Activated CD8-positive, alpha-beta memory T cell treated with anti-CD3 and anti-CD28 coated beads, Interleukin-2, amount 50 U/mL, for 24 hours (primary cell): ENCODE measurements around the gene CPM.
"Not testable (repeated sequence)": the region's sequence is repeated elsewhere in the genome, so short reads cannot be mapped to it uniquely, and the experiment has no call there.

Source experiments
- DNase-seq: peaks from one replicate; pipeline ENCODE4 v3.0.0-alpha.2; 2020; ENCODE audit errors: extremely low read depth

Gene CPM

DNA sequence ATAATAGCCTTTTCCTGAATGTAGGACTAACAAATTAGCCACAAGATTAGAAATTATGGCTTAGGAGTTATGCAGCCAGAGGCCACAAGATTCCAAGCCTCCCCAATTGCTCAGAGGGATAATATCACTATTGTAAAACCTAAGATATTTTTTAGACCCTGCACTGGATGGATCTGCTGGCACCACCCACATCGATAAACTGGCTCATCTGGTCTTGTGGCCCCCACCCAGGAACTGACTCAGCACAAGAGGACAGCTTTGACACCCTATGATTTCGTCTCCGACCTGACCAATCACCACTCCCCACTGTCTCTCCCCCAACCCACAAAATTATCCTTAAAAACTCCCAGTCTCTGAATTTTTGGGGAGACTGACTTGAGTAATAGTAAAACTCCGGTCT is 54.7 kb downstream of the CPM start:
- no peak for DNase-seq

DNA sequence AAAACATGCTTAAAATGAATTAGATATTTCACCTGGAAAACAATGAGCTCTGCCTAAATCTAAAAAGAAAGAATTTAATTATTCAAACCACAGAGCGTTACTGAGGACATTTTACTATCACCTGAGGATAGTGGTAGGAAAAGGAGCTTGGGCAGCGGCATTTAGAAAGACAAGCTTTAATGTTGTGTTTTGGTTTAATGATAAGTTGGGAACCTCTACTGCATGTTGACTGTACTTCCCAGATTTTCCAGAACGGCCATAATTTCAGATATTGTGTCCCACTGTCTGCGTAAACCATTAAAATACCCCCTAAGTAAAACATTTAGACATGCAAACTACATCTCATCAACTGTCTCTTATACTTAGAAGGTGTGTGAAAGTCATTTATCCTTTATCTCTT is 55.4 kb downstream of the CPM start:
- DNase-seq = no peak

DNA sequence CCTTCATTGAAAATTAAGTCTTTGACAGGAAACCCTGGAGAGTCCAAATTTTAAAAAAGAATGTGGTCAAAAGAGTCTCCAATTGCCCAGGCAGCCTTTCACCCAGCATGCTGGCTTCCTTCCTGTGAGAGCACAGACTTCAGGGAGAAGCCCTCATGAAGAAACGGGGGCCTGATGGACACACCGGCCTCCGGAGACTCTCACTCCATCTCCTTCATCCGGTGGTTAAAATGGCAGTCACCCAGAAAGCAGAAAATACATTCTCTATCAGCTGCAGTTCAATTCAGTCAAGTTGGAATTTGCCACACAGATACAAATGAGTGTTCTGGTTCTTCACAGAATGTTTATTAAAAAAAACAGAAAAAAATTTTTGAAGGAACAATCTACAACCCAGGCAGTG is 56.5 kb downstream of the CPM start:
- DNase-seq = no peak

DNA sequence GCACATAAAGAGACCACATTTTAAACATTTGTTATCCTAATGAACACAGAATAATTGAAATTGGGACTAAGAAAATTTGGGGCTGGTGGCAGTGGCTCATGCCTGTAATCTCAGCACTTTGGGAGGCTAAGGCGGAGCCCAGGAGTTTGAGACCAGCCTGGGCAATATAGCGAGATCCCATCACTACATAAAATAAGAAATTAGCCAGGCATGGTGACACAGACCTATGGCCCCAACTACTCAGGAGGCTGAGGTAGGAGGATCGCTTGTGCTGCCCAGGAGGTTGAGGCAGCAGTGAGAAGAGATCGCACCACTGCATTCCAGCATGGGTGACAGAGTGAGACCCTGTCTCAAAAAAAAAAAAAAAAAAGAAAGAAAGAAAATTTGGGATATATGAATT is 59.7 kb downstream of the CPM start:
- DNase-seq = no peak

DNA sequence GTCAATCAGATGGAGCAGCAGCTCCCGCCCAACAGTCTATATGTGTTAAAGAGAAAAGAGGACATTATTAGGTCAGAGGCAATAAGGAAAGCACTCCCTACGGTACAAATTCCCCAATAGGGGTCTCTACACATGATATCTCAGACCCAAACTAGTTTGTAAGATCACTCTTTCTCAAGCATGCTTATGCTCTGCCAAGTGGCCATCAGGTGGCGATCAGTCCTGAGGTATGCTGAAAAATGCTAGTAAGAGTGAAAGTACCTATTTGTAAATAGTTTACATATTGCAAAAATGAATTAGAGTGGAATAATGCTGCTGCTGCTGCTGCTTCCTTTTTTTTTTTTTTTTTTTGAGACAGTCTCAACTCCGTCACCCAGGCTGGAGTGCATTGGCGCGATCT is 61.0 kb downstream of the CPM start:
- no peak for DNase-seq

DNA sequence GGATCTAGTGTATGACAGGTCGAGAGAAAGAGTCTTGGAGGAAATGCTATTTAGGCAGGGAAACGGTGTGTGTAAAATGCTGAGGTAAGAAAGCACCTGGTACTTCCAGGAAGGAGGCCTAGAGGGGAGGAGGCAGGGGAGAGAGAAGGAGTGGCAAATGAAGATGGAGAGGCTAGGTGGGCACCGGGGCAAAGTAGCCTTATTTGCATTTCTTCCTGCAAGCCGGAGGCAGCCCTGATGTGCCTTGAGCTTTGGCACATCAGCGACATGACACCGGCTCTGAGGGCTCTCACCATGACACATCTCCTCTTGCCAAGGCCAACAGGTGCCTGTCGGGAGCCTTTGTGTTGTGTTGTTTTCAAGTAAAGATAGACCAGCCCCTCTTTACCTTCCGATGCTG is 61.6 kb downstream of the CPM start:
- DNase-seq = no peak

DNA sequence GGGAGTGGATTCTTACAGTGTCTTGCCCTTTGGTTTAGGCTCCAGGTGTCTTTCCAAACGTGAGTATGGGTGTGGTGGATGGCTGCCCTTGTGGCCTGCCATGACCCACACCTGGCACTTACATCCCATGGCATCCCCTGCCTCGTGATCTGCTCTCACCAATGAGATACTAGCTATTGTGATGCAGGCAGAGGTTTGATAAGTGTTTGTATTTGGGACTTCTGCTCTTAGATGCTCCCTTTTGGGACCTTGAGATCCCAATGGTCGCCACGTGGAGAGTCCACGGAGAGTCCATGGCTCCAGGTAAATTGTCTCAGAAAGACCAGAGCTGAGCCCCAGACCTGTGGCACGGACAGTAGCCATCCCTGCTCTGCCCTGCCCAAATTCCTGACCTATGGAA is 62.5 kb downstream of the CPM start:
- no peak for DNase-seq

DNA sequence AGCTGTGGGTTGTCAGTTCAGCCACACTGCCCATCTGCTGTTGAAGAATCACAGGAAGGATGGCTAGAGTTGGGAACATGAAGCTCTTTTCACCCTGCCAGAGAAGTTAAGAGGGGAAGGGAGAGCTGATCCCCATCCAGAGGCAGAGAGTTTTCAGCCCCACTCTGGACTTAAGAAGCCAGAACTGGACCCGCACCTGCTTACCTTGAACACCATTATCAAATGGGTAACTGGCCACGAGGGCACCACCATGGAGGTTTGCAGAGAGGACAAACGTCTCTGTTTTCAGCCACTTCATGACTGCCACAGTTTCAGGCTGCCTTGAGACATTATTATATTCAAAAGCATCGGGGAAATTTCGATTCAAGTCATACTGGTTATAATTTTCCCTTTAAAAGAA is 63.0 kb downstream of the CPM start:
- DNase-seq = no peak

DNA sequence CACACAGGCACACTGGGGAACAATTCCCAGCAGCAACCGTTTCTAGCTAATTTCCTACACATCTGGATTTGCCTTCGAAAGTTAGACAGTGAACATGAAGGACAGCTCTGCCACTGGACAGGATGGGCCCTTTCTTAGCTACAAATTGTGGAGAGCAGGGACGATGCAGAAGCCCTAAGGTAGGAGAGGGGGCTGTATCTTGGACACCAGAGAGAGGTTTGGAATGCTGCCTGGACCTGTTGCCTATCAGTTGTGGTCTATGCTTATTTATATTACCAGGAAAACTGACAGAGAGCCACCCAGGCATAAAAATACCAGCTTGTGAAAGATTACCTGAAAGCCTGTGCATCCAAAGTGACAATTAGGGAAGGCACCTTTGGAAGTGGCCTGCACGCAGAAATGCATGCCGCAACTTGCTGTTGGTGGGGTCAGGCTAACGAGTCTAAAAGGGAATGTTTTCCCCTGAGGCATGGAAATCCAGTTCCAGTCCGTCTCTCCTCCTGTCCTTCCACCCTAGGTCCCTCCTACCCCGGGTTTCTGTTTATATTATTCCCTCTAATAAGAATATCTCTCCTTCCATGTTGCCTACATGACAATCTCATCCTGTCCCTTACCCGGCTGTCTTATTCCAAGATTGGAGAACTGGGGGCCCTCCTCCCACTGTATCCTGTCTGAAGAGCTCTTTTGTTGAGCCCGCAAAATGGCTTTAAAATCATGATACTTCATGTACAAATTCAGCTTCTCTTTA is 64.8 kb downstream of the CPM start:
- DNase-seq = no peak

DNA sequence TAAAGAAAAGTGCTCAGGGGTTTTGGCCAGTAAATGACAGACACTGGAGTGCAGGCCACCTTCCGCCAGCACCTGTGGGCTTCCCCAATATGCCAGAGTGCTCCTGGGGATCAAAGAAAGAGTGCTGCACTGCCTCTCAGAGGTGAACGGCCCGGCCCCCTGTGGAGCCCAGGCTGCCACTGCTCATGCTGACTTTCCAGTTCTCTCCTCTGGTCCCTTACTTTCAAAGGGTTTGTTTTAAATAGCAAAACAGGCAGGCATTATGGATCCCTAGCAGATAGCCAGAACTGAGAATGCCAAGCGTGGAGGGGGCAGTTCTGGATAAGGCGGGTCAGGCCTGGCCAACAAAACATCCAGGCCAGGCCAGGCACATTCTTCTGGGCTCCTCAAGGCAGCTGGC is 65.4 kb downstream of the CPM start:
- DNase-seq = no peak

DNA sequence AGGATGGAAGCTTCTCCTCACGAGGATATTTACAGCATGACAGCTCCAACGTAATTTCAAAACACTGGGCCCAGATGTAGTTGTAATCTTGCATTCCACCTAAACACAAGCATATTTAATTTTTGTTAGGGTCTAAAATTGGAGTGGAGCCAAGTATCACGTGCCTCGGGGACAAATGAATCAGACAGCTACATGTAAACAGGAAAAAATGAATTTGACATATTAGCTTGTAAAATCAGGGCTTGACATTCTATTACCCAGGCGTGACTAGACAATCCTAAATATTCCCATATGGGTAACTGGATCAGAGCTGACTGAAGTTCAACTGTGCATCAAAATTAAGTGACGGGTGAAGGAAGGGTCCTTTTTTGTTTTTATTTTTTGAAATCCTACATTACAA is 66.0 kb downstream of the CPM start:
- DNase-seq = no peak

DNA sequence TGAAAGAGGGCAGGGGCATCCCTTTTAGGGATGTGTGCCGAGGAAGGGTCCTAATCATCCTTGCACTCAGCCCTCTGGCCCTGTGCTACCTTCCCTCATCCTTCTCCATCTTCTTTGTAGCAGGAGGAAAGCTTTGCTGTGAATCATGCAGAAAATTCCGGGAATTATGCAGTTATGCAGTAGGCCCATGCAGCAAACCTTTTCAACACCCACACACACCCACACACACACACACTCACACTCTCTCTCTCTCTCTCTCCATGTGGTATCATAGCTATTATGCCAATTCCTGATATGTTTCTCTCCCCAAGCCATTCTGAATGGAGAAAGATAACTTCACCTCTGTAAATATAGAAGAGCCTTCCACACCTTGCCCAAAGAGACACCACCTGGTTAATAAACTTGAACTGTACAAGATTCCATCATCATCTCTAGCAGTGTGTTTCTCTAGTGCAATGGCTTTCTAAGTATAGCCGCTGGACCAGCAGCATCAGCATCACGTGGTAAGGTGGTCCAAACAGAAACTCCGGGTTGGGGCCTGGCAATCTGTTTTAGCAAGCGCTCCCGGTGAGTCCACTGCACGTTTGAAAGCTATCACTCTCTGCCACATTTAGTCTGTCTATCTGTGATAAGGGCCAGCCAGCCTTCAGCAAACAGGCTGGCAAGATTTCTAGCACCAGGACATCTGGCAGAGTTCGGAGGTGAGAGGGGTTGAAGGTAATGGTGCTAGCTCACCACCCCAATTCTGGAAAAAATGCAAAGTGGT is 67.4 kb downstream of the CPM start:
- DNase-seq = no peak

DNA sequence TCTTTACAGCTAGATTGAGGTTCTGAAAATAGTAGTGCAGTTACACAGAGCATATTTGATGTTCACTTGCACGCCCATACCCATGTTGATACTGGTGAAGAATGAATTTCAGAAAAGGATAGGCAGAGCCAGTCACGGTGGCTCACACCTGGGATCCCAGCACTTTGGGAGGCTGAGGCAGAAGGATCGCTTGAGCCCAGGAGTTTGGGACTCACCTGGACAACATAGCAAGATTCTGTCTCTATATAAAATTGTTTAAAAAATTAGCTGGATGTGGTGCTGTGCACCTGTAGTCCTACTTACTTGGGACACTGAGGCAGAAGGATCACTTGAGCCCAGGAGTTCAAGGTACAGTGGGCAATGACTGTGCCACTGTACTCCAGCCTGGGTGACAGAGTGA is 68.4 kb downstream of the CPM start:
- no peak for DNase-seq

DNA sequence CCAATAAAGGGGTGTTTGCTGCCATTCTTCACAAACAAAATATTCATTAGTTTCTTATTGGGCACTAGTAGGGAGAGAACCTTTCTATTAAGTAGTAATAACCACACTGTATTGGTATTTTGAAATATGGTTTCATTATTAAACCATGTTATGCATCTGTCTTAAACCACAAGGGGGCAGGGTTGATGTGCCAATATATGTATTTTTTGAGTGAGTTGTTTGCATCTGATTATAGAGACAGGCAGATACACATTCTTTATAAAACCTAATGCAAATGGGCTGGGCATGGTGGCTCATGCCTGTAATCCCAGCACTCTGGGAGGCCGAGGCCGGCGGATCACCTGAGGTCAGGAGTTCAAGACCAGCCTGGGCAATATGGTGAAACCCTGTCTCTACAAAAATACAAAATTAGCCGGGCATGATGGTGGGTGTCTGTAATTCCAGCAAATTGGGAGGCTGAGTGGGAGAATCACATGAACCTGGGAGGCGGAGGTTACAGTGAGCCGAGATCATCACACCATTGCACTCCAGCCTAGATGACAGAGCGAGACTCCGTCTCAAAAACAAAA is 69.0 kb downstream of the CPM start:
- not testable (repeated sequence) for DNase-seq

DNA sequence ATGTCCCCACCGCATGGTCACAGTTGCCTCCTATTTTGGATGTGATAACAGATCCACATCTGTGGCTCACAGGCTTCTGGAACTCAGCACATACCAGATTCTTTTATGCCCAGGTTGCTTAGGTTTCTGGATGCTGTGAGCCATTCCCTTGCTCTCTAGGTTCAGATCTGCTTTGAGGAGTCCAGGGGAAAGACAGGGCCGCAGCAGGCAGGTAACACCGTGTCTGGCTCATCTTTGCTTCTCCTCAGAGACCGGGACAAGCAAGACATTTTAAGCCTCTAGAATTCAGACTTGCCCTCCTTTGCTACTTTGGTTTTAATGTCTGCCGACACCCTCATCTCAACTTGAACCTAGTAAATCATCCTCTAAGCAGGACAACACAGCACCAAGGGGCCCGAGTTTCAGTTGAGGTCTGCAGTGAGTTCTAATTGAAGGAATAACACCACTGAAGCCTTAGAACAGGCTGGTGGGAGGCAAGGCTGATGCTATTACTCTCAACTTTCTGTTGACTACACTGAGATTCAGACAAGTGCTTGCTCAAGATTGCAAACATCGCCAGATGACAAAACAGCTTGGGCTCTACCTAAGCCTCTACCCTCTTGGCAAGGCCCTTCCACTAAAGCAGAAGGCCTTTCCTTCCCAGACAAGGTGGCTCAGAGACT is 69.7 kb downstream of the CPM start:
- no peak for DNase-seq

DNA sequence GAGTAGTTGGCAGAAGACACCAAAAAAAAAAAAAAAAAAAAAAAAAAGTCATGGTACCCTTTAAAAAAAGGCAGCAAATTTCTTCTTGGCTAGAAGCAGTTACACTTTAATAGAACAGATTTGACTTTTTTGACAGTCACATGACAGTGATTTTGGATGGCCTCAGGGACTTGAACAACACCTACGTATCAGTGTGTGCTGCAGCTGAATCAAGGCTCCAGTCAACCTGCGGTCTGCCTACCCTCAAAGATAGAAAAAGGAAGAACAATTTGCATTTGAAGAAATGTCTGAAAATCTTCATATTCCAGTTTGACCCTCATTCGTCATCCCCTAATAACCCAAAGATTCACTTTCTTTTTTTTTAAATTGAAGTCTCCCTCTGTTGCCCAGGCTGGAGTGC is 71.1 kb downstream of the CPM start:
- DNase-seq = no peak

DNA sequence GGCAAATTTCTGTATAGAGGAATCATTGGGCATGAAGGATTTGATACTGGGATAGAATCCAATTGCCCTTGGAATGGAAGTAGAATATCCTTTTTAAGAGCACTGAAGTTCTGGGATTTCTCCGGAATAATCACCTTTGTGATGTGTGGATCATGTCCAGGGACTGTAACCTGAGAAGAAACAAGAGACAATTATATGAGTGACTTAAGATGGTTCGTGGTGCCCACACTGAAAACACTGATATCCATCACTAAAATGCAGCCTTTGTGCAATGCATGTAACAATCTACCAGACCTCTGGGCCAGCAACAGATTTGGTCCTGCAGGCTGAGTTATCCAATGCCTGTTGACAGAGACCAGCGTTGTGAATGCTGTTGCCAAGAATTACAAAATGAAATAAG is 76.5 kb downstream of the CPM start:
- DNase-seq = no peak

DNA sequence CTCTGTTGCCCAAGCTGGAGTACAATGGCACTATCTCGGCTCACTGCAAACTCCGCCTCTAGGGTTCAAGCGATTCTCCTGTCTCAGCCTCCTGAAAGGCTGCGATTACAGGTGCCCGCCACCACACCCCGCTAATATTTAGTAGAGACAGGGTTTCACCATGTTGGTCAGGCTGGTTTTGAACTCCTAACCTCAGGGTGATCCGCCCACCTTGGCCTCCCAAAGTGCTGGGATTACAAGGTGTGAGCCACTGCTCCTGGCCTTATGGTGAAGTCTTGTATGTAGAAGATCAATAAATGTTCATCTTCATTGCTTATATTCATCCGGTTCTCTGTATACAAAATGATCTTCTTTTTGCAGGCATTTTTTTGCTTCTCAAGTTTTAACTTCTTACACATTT is 77.2 kb downstream of the CPM start:
- DNase-seq = no peak

DNA sequence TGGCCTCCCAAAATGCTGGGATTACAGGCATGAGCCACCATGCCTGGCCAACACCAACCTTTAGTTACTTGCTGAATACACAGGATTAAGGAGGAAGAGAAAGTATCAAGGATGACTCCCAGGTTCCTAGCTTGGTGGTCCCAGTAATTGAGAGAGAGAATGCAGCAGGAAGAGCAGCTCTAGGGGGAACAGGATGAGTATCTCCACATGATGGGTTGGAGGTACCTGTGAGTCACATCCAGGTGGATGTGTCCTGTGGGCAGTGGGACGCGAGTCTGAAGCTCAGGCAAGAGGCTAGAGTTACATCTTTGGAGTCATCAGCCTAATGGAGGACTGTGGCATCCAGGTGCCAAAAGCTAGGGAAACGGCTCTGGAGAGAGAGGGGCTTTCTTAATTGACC is 77.9 kb downstream of the CPM start:
- no peak for DNase-seq

DNA sequence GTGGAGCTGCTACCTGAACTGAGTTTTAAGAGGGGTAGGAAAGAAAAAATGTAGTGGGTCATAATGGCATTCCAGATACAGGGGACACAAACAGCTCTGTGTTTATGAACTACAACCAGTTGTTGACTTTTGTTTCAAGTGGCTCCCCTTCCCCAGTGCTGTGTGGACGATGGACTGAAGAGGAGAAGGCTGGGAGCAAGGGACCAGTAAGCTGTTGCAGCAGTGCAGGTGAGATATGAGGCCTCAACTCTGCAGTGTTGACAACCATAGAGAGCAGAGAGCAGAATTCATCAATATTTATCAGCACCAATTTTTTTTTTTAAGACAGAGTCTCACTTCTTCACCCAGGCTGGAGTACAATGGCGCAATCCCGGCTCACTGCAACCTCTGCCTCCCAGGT is 78.4 kb downstream of the CPM start:
- DNase-seq = no peak

DNA sequence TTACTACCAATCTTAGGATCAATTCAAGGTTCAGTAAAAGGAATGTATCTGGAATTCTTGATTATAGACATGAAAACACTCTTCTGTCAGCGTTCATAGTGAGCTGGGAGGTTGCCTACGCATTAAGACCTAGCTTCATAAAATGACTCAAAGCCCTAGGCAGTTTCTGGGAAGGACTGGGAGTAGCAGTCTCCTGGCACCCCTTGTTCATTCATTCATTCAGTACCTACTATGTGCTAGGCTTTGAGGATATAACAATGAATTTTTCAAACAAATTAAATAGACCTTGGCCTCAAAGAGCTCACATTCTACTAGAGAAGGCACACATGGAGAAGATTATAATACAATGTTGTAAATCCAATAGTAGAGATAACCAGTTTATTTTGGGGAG is 78.9 kb downstream of the CPM start:
- DNase-seq = no peak

DNA sequence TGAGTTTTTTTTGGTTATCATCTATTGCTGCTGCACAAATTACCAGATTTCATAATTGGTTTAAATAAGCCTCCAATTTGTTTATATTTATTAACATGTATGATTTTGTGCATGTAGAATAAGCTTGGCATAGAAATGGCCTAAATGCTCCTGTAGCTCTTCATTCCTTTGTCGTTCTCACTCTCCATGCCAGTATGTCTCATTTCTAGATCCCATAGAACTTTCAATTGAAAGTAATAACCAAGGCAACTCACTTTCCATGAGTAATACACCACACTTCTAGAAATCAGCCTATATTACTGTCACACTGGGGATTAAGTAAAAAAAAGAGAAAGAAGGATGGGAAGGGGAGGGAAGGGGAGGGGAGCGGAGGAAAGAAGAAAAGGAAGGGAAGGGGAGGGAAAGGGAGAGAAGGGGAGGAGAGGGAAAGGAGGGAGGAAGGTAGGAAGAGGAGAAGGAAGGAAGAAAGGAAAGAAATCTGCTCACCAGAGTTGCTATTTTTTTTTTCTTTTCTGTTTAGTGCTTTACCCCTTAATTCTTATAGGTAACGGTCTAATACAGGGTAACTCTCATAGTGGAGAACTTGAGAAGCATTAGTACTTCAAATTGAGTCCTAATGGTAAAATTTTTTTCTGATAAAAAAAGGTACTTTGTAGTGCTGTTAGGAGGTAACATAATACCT is 79.4 kb downstream of the CPM start:
- DNase-seq = no peak
